A673 (cell line): ENCODE measurements around the gene FAM83F. TPM values are rescaled to one million over a fixed set of nuclear protein-coding genes. Genes with fewer than 3 reads are reported as not detected.

ENCODE experiments used
- BruUV-seq: library from RNA; stranded (reverse); fragments of 400-500 nt; replicated peaks from 2 replicates; lab custom pipeline; 2021; lab: Mats Ljungman, UMichigan
- CTCF ChIA-PET: fragments of 300-600 bp; sonication (Branson Sonifier 250); formaldehyde crosslinking; loops from one replicate; lab custom pipeline; 2022; ENCODE audit warnings: antibody characterized with exemption; lab: Charles Lee
- POLR2A ChIA-PET: fragments of 300-600 bp; sonication (Branson Sonifier 250); formaldehyde crosslinking; loops from one replicate; lab custom pipeline; 2022; ENCODE audit warnings: antibody characterized with exemption; ENCODE audit not compliant: low non-redundant PET; lab: Charles Lee
- DNase-seq: peaks from one replicate; pipeline ENCODE4 v3.0.0-alpha.2; 2015; ENCODE audit warnings: low spot score
- H3K27ac ChIP-seq: fragments of 200-600 bp; sonication (generic); 2 replicates; pipeline ENCODE4 v1.5.1; 2016; ENCODE audit warnings: mixed run types, low read depth, mild to moderate bottlenecking, mixed read lengths, antibody characterized with exemption, low read length; ENCODE audit not compliant: poor library complexity, severe bottlenecking
- H3K27me3 ChIP-seq: fragments of 200-600 bp; sonication (generic); replicated peaks from 2 replicates; pipeline ENCODE4 v1.6.1; 2017; ENCODE audit warnings: mixed run types, low read depth, mild to moderate bottlenecking, mixed read lengths, antibody characterized with exemption, low read length; ENCODE audit not compliant: insufficient read depth, poor library complexity
- H3K36me3 ChIP-seq: fragments of 200-600 bp; sonication (generic); 2 replicates; pipeline ENCODE4 v1.6.1; 2016; ENCODE audit warnings: mixed run types, mild to moderate bottlenecking, mixed read lengths, antibody characterized with exemption, low read length; ENCODE audit not compliant: insufficient read depth, poor library complexity, severe bottlenecking
- H3K4me1 ChIP-seq: fragments of 200-600 bp; sonication (generic); 2 replicates; pipeline ENCODE4 v1.6.1; 2017; ENCODE audit warnings: mixed run types, mild to moderate bottlenecking, mixed read lengths, antibody characterized with exemption, low read length; ENCODE audit not compliant: insufficient read depth, poor library complexity, severe bottlenecking
- H3K4me3 ChIP-seq: fragments of 200-600 bp; sonication (generic); 2 replicates; pipeline ENCODE4 v1.5.1; 2016; ENCODE audit warnings: low read depth, mixed run types, mild to moderate bottlenecking, mixed read lengths, low read length; ENCODE audit not compliant: poor library complexity, severe bottlenecking
- H3K9me3 ChIP-seq: fragments of 200-600 bp; sonication (generic); 2 replicates; pipeline ENCODE4 v1.6.1; 2016; ENCODE audit warnings: mixed run types, low read depth, mild to moderate bottlenecking, mixed read lengths, antibody characterized with exemption, low read length; ENCODE audit not compliant: poor library complexity, severe bottlenecking
- CTCF ChIP-seq: fragments of 300-800, 200-600 bp; sonication (generic); conservative IDR thresholded peaks from 2 replicates; pipeline ENCODE4 v1.5.1; 2017; ENCODE audit warnings: low read depth, mild to moderate bottlenecking, antibody characterized with exemption, low read length, moderate library complexity, mixed read lengths
- EZH2 ChIP-seq: fragments of 200-600 bp; sonication (generic); IDR thresholded peaks from 2 replicates; pipeline ENCODE4 v1.6.1; 2017; ENCODE audit warnings: borderline replicate concordance, low read depth, mild to moderate bottlenecking, mixed read lengths, antibody characterized with exemption, low read length; ENCODE audit not compliant: poor library complexity, severe bottlenecking
- intact Hi-C: fragments of 100-400 bp; cut with micrococcal nuclease; formaldehyde crosslinking; loops from one replicate; pipeline ENCODE4 v1.10.0; 2022; ENCODE audit not compliant: unreplicated experiment
- total RNA-seq: library from RNA; stranded (reverse); gene quantifications from 2 replicates; pipeline ENCODE4 v1.2.3, GENCODE V29; 2021

FAM83F gene
- total RNA-seq, 1 experiment from 2014 or later = not detected

- Histone ChIP-seq H3K4me3 (no peak overlapping the region), H3K4me1 (peaks cover 5% of the 10 kb centered on the region), H3K27ac (no peak overlapping the region), H3K9me3 (no peaks in the 10 kb centered on the region), H3K36me3 (no peaks in the 10 kb centered on the region), H3K27me3 (peaks cover 8% of the 10 kb centered on the region)
- no TSS peak for BruUV-seq
- TF ChIP-seq EZH2 = no peak
- no peak for TF ChIP-seq CTCF
- DNase-seq = no peak
- ChIA-PET POLR2A (no interaction called here), CTCF (no interaction called here)
- intact Hi-C loops = no loop called here
Observed at GRCh38 chr22:40084246-40084645, 89.5 kb downstream of the FAM83F start.

GRCh38 chr22:40088818-40089217, 94.1 kb downstream of the FAM83F start:
- Histone ChIP-seq H3K36me3 (no peaks in the 10 kb centered on the region), H3K27ac (no peak overlapping the region), H3K9me3 (no peaks in the 10 kb centered on the region), H3K27me3 (no peaks in the 10 kb centered on the region), H3K4me1 (no peaks in the 10 kb centered on the region), H3K4me3 (no peak overlapping the region)
- ChIA-PET CTCF (no interaction called here), POLR2A (no interaction called here)
- TF ChIP-seq CTCF = no peak
- no peak for TF ChIP-seq EZH2
- DNase-seq = no peak
- intact Hi-C loops = no loop called here
- BruUV-seq = no TSS peak

Other genes with a start within 250 kb of the FAM83F start
- gene ENTHD1, start 101.2 kb upstream of the FAM83F start, total RNA-seq = not detected in 2 replicates
- gene GRAP2, start 93.9 kb upstream of the FAM83F start, total RNA-seq = not detected in 2 replicates
- gene TMA7B, start 34.6 kb upstream of the FAM83F start, total RNA-seq = not detected in 2 replicates
- 52.2 and 56.6 TPM in 2 replicates for gene TNRC6B, start 183.0 kb downstream of the FAM83F start, total RNA-seq